Lower leg skin (tissue), 4 donors: ENCODE measurements around the gene TAPBPL. TPM values are rescaled to one million over a fixed set of nuclear protein-coding genes. Genes with fewer than 3 reads are reported as not detected.

Experiments used
- DNase-seq, 2 donors: peaks; one replicate each; pipeline ENCODE4 v3.0.0-alpha.2; 2019; ENCODE audit warnings: low spot score in 2 of 2
- H3K4me3 ChIP-seq: fragments of 200-600 bp; sonication (generic); 2 replicates; pipeline ENCODE4 v1.5.1; 2017; ENCODE audit warnings: mild to moderate bottlenecking, low read depth; ENCODE audit not compliant: poor library complexity, severe bottlenecking
- POLR2A ChIP-seq, 2 donors: fragments of 450-650 bp; IDR thresholded peaks; one replicate each; pipeline ENCODE4 v1.6.1; 2016 to 2017; ENCODE audit warnings: antibody characterized with exemption in 2 of 2, mild to moderate bottlenecking in 1 of 2, moderate library complexity in 1 of 2
- WGBS, 2 donors: methylation state at CpG; one replicate each; pipeline ENCODE4 v1.1.5; 2018; 5-methylcytosine and 5-hydroxymethylcytosine counted together
- intact Hi-C: fragments of 100-400 bp; cut with DNase I; formaldehyde crosslinking; loops from one replicate; pipeline ENCODE4 v1.15.0; 2023; ENCODE audit warnings: low total_unique reads
- total RNA-seq, 4 donors: library from RNA; depleted of rRNA; stranded (reverse); fragments of >200 nt; gene quantifications; one replicate each; pipeline ENCODE4 v1.1.0, GENCODE V29; 2016
- TF ChIP-seq, protein P1 (sequence below), 3 donors: fragments of 450-650 bp; IDR thresholded peaks; one replicate each; pipeline ENCODE4 v1.5.1; 2016; ENCODE audit warnings: antibody characterized with exemption in 3 of 3, mild to moderate bottlenecking in 3 of 3, moderate library complexity in 2 of 3

Gene TAPBPL
- total RNA-seq, 4 donors from 2014 or later, result 11.4 to 23.8 (median 17.6) TPM

DNA sequence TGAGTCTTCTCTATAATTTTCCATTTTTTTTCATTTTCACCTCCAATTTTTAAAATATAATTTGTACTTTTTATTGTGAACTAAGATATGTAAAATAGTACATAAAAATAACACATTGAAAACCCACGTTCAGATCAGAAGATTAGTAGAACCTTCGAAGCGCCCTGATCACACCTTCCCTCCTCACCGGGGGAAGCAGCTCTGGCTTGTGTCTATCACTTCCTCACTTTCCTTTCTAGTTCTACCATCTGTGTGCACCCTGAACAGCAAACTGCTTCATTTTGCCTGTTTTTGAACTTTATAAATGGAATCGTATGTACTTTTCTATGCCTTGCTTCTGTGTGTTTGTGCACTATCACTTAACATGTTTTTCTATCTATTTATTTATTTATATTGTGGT, 18.9 kb upstream of the TAPBPL start:
- TF ChIP-seq, protein P1, sequence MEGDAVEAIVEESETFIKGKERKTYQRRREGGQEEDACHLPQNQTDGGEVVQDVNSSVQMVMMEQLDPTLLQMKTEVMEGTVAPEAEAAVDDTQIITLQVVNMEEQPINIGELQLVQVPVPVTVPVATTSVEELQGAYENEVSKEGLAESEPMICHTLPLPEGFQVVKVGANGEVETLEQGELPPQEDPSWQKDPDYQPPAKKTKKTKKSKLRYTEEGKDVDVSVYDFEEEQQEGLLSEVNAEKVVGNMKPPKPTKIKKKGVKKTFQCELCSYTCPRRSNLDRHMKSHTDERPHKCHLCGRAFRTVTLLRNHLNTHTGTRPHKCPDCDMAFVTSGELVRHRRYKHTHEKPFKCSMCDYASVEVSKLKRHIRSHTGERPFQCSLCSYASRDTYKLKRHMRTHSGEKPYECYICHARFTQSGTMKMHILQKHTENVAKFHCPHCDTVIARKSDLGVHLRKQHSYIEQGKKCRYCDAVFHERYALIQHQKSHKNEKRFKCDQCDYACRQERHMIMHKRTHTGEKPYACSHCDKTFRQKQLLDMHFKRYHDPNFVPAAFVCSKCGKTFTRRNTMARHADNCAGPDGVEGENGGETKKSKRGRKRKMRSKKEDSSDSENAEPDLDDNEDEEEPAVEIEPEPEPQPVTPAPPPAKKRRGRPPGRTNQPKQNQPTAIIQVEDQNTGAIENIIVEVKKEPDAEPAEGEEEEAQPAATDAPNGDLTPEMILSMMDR (IDR thresholded peaks at IDR 0.05), result no peak
- no peak for TF ChIP-seq POLR2A (IDR thresholded peaks at IDR 0.05)
- no peak overlapping the region for H3K4me3 ChIP-seq
- 87 to 89% methylated on average over 5 of the region's 5 CpGs for WGBS, 2 donors
- intact Hi-C loops, result no loop called here
- no peak for DNase-seq

DNA sequence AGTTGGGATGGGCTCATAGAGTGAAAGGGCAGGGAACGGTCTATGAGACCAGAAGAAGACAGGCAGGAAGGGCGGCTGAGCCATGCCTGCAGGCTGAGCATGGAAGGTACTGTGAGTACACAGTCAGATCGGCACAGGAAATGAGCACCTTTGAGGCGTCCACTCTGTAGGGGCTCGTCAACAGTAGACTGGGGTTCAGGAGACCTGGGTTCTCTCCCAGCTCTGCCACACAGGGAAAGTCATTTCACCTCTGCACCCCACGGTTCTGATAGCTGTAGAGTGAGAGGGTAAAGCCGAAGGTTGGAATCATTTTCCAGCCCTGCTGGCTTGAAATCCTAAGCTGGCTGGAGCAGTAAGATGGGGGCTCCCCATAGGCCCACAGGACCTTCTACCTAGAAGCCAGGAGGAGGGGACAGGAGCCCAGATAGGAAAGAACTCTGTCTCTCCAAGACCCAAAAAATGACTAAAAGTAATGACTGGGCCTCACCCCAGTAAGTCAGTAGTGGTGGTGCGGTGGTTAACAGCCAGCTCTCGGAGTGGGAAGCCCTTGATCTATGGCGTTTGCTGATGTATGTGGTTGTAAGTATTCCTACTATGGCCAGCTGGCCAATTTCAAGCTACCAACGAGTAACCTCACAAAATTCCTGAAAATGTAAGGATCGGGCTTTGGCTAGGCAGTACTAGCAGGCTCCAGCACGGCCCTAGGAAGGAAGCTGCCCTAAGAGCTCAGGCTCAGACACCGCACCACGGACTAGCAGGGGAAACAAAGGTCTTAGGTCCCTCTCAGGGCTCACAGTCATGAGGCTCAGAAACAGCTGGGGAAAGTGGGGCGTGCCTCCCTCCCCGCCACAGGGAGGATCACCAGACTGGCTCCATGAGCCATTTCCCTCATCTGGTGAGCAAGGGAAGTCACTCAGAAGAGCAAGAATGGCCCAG, 17.4 kb upstream of the TAPBPL start:
- no peak overlapping the region for H3K4me3 ChIP-seq
- TF ChIP-seq, protein P1 (IDR thresholded peaks at IDR 0.05), result no peak
- no peak for TF ChIP-seq POLR2A (IDR thresholded peaks at IDR 0.05)
- intact Hi-C loops, result no loop called here
- 84 to 87% methylated on average over 17 of the region's 17 CpGs for WGBS, 2 donors
- DNase-seq, result peak in 1 of 2 donors; percentile 63

GRCh38 chr12:6435961-6436715, 15.7 kb upstream of the TAPBPL start:
- H3K4me3 ChIP-seq, result no peak overlapping the region
- TF ChIP-seq POLR2A (IDR thresholded peaks at IDR 0.05), result no peak
- TF ChIP-seq, protein P1 (IDR thresholded peaks at IDR 0.05), result no peak
- 88 to 93% methylated on average over 13 of the region's 13 CpGs for WGBS, 2 donors
- intact Hi-C loops, result no loop called here
- peak in 1 of 2 donors; percentile 32 for DNase-seq

- 84 to 88% methylated on average over 3 of the region's 3 CpGs for WGBS, 2 donors
- TF ChIP-seq POLR2A (IDR thresholded peaks at IDR 0.05), result no peak
- TF ChIP-seq, protein P1 (IDR thresholded peaks at IDR 0.05), result no peak
- intact Hi-C loops, result no loop called here
- H3K4me3 ChIP-seq, result no peak overlapping the region
- no peak for DNase-seq
Observed at GRCh38 chr12:6437586-6437985, 14.3 kb upstream of the TAPBPL start.

GRCh38 chr12:6438345-6438744, 13.5 kb upstream of the TAPBPL start:
- peak in 1 of 2 donors; percentile 25 for DNase-seq
- intact Hi-C loops, result no loop called here
- TF ChIP-seq, protein P1 (IDR thresholded peaks at IDR 0.05), result no peak
- TF ChIP-seq POLR2A (IDR thresholded peaks at IDR 0.05), result no peak
- 90 to 92% methylated on average over 12 of the region's 12 CpGs for WGBS, 2 donors
- no peak overlapping the region for H3K4me3 ChIP-seq
